Measurements from ENCODE around the gene TMEM151B. TPM values are rescaled to one million over a fixed set of nuclear protein-coding genes. Genes with fewer than 3 reads are reported as not detected.
A peak's percentile ranks its signal among the peaks of the same experiment; 100 is the strongest.

TMEM151B gene
- total and polyA plus RNA-seq, 2 of the 13 experiments (the other 11 are each of a cell fraction or from before 2014, with no cell fraction given) = not detected

DNA sequence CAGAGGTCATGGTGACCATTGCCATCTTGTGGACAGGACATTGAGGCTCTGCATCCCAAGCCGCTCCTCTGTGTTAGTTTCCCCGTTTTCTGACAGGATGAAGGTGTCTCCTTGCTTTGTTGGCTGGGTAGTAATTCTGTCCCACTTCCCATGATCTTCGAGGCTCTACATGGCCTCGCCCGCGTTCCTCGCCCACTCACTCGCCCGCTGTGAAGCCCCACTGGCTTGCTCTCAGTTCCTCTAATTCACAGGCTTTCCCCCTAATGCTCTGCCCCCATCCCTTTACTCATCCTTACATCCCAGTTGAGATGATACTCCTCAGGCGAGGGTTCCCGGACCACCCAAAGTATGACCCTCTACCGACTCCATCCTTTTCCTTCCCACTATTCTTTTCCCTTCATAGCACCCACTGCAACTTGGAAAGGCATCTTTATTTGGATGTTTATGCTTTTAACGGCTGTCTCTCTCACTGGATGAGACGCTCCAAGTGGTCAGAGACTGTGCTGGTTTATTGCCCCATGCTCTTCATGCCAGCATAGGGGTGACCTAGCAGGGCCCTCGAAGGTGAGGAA is 12.4 kb upstream of the TMEM151B start (continued):
- TF ChIP-seq NCOA1 (CRISPR knock-in tag; IDR thresholded peaks at IDR 0.05) (no peak), ATF7-NPFF (CRISPR knock-in tag; IDR thresholded peaks at IDR 0.05; ENCODE audit: low read depth) (no peak), MED8 (CRISPR knock-in tag; IDR thresholded peaks at IDR 0.05; ENCODE audit: insufficient replicate concordance) (peak; percentile 15), SRSF4 (IDR thresholded peaks at IDR 0.05; ENCODE audit: low read depth, low read length, poor library complexity, severe bottlenecking) (no peak), HOXA3 (CRISPR knock-in tag; IDR thresholded peaks at IDR 0.05) (no peak), ZNF17 (CRISPR knock-in tag; IDR thresholded peaks at IDR 0.05) (no peak), ZNF34 (CRISPR knock-in tag; IDR thresholded peaks at IDR 0.05; ENCODE audit: borderline replicate concordance) (no peak), ZNF33B (CRISPR knock-in tag; IDR thresholded peaks at IDR 0.05) (no peak), ZXDC (CRISPR knock-in tag; IDR thresholded peaks at IDR 0.05) (no peak), THAP8 (CRISPR knock-in tag; IDR thresholded peaks at IDR 0.05; ENCODE audit: borderline replicate concordance) (no peak), ARNT2 (CRISPR knock-in tag; IDR thresholded peaks at IDR 0.05; ENCODE audit: low read depth) (no peak), CHD4 (IDR thresholded peaks at IDR 0.05; ENCODE audit: borderline replicate concordance, low read length) (no peak), CREB3 (CRISPR knock-in tag; IDR thresholded peaks at IDR 0.05) (no peak), NRL (CRISPR knock-in tag; IDR thresholded peaks at IDR 0.05; ENCODE audit: borderline replicate concordance) (no peak), ZNF180 (CRISPR knock-in tag; IDR thresholded peaks at IDR 0.05; ENCODE audit: borderline replicate concordance, low read depth) (no peak), TFE3 (CRISPR knock-in tag; IDR thresholded peaks at IDR 0.05) (no peak; the same call in 1 of the 2 replicates), STAG1 (CRISPR knock-in tag; IDR thresholded peaks at IDR 0.05) (peak; percentile 0; the same call in 1 of the 2 replicates), ZNF644 (CRISPR knock-in tag; IDR thresholded peaks at IDR 0.05; ENCODE audit: low read depth) (no peak)
- TF ChIP-seq, protein P1, sequence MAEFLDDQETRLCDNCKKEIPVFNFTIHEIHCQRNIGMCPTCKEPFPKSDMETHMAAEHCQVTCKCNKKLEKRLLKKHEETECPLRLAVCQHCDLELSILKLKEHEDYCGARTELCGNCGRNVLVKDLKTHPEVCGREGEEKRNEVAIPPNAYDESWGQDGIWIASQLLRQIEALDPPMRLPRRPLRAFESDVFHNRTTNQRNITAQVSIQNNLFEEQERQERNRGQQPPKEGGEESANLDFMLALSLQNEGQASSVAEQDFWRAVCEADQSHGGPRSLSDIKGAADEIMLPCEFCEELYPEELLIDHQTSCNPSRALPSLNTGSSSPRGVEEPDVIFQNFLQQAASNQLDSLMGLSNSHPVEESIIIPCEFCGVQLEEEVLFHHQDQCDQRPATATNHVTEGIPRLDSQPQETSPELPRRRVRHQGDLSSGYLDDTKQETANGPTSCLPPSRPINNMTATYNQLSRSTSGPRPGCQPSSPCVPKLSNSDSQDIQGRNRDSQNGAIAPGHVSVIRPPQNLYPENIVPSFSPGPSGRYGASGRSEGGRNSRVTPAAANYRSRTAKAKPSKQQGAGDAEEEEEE (CRISPR knock-in tag; IDR thresholded peaks at IDR 0.05; ENCODE audit: borderline replicate concordance) = no peak
- TF ChIP-seq, protein P2, sequence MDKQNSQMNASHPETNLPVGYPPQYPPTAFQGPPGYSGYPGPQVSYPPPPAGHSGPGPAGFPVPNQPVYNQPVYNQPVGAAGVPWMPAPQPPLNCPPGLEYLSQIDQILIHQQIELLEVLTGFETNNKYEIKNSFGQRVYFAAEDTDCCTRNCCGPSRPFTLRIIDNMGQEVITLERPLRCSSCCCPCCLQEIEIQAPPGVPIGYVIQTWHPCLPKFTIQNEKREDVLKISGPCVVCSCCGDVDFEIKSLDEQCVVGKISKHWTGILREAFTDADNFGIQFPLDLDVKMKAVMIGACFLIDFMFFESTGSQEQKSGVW (CRISPR knock-in tag; IDR thresholded peaks at IDR 0.05; ENCODE audit: borderline replicate concordance) = no peak
- TF ChIP-seq, protein P3, sequence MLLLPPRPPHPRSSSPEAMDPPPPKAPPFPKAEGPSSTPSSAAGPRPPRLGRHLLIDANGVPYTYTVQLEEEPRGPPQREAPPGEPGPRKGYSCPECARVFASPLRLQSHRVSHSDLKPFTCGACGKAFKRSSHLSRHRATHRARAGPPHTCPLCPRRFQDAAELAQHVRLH (CRISPR knock-in tag; IDR thresholded peaks at IDR 0.05; ENCODE audit: borderline replicate concordance, low read depth) = no peak

All from HepG2 (cell line).